Fibroblast of skin of right biceps (primary cell): ENCODE results near the gene SDCCAG8.
A peak's percentile ranks its signal among the peaks of the same experiment; 100 is the strongest.
"Not testable (repeated sequence)": the region's sequence is repeated elsewhere in the genome, so short reads cannot be mapped to it uniquely, and the experiment has no call there.

Experiments used
- DNase-seq: peaks from one replicate; pipeline ENCODE4 v3.0.0-alpha.2; 2013

SDCCAG8 gene

DNA sequence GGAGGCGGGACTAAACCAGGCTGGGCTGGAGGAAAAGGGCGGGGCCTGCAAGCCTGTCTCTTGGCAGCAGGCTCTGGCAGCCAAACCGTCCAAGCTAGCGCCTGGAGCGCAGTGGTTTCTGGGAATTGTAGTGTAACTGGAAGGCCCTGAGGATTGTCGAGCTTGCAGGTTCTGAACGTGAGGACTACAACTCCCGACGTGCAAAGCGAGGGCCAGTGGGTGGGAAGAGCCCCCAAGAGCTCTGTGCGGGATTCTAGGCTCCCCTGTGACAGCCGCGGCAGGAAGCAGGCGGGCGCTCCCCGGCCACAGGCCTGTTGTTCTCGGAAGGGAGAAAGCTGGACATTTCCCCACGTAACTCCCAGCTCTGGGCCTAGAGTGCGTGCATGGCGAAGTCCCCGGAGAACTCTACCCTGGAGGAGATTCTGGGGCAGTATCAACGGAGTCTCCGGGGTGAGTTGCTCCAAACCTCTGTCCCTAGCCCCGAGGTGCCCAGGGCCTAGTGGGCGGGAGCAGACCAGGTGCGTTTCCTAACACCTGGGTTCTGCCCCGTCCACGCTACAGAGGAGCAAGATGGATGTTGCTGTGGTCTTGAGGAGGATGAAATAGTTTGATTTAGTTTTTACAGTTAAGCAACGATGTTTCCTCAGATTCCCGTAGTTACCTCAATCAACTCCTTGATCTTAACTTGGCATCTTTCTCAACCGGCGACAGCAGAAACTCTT, at the start of gene SDCCAG8:
Gene SDCCAG8, plus strand, starts transcription at position 251 of the 722 bp plus-strand sequence. Its CDS starts 133 bp downstream, at position 384.
- DNase-seq = peak; percentile 100

DNA sequence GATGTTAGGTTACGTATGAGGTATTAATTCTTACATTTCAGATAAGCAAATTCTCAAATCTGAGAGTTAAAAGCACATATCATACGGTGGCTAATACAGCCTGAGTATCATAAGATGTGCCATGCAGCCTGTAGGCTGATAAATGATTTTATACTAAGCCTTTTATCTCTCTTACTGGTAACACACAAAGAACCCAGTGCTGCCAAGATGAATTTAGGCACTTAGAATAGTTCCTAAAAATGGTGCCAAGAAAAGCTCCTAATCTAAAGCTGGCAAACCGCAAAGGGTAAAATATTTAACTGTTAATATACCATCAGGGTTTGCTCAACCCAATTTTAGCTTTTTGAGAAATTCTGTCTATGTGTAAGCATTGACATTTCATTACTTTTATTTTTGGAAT, 43.9 kb upstream of the SDCCAG8 start:
- not testable (repeated sequence) for DNase-seq

DNA sequence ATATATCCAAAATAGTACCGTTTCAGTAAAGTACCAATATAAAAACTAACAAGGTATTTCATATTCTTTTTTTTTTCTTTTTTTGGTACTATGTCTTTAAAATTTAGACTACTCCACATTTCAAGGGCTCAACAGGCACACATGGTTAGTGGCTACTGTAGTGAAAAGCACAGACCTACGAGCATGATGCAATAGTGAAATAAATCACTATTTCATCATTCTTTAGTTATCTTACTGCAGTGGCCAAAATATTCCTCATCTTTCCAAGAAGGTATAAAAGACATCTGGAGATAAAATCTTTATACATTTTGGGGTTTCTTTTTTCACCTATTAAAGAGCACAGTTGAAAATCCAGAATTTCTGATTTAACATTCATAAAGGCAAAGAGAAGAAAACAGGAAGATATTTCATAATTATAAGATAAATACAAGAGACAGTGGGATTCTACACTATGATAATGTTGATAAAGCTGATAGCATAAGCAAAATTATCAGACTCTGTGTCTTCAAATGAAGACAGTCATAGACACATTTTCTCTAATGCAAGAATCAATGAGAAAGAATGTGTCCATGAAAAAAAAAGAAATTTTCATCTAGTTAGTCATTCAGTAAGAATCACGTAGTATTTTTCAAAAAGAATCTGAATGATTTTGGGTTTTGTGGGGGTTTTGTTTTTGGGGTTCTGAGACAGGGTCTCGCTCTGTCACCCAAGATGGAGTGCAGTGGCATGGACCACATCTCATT, 42.6 kb upstream of the SDCCAG8 start:
- DNase-seq = peak; percentile 74

DNA sequence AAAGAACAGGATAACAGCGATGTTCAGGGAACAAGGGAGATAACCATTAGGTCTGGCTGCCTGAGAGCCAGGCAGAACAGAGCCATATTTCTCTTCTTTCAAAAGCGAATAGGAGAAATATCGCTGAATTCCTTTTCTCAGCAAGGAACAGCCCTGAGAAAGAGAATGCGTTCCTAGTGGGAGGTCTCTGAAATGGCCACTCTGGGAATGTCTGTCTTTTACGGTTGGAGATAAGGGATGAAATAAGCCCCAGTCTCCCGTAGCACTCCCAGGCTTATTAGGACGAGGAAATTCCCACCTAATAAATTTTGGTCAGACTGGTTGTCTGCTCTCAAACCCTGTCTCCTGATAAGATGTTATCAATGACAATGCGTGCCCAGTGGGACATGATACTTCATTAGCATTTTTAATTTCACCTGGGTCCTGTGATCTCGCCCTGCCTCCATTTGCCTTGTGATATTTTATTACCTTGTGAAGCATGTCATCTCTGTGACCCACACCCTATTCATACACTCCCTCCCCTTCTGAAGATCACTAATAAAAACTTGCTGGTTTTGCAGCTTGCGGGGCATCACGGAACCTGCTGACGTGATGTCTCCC, 40.5 kb upstream of the SDCCAG8 start:
- DNase-seq = not testable (repeated sequence)

DNA sequence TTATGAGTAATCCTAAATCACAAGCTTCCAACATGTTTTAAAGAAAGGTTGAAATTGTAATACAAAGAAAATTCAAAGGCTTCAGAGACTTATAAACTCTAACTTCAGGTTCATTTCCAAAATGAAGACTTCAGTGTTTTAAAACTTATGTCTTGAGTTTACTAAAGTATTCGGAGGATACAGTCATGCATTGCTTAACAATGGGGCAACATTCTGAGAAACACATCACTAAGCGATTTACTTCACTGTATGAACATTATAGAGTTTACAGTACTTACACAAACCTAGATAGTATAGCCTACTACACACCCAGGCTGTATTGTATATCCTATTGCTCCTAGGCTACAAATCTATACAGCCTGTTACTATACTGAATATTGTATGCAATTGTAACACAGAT, 39.1 kb upstream of the SDCCAG8 start:
- DNase-seq = no peak

DNA sequence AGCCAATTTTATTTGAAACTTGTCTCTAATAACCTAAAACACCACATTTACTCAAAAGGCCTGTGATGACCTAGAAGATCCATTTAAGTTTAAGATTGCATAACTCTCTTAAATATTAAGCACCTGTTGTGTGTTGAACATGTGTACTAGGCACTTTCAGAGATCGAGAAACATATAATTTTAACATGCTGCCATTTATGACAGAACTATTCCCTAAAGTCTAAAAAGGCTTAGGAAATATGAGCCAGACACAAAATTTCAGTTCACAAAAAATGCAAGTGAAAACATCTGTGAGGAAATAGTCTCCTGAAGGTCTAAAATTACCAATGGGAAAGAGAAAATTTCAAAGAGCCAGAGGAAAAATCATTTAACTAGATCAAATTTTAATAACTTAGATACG, 38.5 kb upstream of the SDCCAG8 start:
- no peak for DNase-seq

DNA sequence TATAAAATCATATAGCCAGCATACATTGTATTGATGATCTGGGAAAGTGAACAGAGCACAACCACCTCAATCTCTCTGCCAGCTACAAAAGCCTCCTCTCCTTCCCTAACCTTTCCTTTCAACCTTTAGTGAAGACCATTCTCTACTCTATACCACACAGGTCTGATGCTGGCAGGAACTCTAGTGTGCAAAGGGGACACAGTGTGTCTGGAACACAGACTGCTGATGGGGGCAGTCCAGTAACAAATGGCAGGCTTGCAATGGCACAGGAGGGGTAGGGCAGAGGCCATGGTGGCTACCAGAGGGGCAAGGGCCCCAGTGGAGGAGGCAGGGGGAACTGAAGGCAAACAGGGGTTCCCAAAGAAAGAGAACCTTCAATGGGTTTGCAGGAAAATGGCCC, 37.8 kb upstream of the SDCCAG8 start:
- no peak for DNase-seq

DNA sequence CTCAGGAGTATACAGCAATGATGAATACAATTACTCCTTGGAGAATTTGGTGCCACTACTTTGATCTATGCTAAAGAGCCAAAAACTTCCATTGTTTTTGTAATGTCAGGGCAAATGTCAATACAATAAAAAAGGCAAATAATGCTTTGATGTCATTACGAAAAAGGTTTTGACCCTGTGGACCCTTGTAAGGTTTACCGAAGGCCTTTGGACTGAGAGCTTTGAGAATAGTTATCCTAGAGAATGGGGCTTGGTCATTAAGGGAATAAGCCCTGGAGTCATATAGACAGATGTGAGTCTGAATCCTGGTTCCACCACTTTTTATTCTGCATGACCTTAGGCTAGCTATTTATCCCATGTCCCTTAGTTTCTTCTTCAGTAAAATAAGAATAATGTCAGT, 28.2 kb upstream of the SDCCAG8 start:
- DNase-seq = no peak

DNA sequence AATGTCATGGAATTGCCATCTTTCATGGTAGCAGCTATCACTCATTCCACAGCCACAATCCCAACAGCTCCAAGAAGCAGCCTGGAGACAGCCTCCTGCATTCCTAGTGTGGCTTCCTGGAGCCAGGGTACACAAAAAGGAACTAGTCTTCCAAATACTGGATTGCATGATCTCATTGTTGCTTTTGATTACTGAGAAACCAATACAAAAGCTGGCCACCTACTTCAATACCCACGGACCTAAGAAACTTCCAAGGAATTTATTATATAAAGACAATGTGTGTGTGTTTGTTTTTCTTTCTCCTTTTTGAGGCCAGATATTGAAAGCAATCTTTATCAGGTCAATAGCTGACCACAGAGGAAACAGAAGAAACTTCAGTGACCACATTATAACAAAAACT, 26.3 kb upstream of the SDCCAG8 start:
- DNase-seq = no peak

DNA sequence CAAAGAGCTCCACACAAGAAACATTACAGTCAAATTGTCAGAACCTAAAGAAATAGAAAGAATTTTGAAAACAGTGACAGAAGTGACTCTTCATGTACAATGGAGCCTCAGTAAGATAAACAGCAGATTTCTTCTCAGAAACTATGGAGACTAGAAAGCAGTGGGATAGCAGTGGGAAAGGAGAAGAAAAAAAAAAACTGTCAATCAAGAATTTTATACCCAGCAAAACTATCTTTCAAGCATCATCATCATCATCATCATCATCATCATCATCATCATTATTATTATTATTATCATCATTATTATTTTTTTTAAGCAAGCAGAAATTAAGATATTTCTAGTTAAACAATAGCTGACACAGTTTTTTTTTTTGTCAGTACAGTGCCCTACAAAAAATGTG, 24.9 kb upstream of the SDCCAG8 start:
- peak; percentile 30 for DNase-seq

DNA sequence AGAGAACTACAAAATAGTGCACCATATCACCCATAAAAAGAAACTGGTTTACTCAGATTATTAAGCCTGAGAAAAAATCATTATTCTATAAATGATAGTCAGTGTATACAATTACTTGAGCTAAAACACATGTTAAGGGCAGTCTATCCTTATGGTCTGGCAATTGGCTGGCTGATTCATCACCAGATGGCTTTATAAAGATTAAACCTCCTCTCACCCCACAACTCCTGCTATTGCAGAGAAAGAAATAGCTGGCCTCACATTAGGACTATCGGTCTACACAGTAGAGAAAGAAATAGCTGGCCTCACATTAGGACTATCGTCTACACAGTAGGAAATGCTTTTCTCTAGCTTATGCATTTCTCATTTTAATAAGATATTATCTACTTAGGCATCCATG, 21.9 kb upstream of the SDCCAG8 start:
- DNase-seq = peak; percentile 61

DNA sequence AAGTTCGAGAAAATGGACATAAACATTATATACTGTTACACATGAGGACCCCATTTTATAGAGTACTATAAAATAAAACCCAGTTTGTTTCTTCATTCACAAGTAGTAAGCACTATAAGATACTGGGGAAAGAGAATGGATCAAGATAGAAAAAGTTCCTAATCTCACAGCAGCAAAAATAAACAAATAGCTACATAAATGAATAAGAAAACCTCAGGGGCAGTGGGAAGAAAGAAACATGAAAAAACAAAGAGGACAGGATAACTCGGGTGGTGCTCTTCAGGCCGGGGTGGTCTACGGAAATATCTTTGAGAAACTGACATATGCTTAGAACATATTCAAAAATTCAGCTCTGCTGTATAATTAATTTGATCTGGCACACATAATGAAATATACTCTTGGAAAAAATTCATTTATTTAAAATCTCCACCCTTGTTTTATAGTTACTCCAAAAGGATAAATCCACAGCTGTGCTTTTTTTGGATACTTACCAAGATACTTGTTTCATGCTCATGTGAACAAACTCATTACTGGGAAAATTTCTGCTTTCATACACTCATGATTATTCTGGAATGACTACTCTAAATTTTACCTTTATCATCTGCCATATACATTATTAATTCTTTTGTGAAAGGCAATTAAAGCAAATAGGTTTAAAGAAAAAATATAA, 20.7 kb upstream of the SDCCAG8 start:
- peak; percentile 34 for DNase-seq

DNA sequence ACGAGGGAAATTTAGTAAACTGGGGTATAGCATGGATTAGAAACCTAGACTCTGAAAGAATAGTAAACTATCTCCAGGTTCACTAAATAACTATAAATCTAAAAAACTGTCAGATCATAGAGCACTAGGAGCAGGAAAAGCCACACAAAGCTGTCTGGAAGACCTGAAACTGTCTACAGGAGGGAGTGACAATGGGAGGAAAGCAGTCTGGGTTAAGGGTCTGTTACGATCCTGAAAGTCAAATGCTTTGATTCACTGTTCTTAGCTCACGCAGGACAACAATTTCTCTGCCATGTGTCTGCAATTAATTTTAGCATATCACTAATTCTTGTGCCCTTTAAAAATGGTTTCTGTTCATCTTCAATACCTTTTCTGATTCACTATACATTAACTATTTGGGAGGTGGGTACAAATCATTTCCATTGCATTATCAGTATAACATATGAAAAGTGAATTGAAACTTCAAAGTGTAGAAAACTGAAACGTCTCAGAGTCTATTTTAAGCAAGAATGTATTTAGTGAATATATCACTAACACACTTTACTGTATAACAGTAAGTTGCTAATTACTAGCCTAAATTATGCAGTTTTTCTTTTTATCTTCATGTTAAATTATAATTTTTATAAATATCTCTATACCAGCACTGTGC, 19.1 kb upstream of the SDCCAG8 start:
- no peak for DNase-seq

DNA sequence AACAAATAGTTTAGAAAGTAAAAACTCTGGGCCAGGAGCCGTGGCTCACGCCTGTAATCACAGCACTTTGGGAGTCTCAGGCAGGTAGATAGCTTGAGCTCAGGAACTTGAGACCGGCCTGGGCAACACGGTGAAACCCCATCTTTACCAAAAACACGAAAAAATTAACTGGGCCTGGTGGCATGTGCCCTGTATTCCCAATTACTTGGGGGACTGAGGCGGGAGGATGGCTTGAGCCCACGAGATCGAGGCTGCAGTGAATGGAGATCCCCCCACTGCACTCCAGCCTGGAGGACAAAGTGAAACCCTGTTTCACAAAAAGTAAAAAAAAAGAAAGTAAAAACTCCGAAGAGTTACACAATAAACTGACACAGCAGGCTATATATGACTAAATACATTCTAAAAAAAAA, 11.4 kb upstream of the SDCCAG8 start:
- no peak for DNase-seq

DNA sequence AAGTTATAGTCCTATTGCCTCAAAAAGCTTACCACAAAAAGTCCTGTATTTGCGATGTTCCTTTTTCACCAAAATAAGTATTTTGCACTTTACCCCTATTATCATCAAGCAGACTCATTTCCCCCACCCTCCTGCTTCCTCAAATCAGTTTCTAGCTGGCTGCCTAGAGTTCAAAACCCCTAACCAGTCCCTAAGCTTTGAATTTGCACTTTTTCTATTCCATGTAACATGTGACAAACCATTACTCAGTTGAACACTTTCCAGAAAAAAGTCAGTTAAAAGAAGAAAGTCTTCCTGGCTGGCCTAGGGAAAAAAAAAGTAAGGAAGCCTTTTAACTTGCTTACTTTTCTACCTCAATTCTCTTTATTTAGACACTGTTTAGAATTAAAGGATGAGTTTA, 8.9 kb upstream of the SDCCAG8 start:
- peak; percentile 38 for DNase-seq

DNA sequence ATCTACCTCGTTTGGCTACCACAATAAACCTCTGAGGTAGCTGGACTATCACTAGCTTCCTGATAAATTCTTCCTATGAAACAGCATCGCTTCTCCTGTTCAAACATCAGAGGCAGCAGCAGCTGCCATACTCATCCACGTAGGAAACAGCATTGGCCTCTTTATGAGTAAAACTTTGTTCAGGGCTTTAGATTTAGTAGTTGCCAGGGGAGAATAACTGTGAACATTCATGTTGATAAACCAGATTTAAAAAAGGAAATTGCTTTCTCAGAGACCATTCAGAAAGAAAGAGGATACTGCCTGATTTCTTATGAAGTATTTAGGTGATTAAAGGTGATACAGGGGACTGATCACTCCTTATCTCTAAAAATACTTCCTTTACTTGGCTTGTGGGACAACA, 7.9 kb upstream of the SDCCAG8 start:
- DNase-seq = no peak

DNA sequence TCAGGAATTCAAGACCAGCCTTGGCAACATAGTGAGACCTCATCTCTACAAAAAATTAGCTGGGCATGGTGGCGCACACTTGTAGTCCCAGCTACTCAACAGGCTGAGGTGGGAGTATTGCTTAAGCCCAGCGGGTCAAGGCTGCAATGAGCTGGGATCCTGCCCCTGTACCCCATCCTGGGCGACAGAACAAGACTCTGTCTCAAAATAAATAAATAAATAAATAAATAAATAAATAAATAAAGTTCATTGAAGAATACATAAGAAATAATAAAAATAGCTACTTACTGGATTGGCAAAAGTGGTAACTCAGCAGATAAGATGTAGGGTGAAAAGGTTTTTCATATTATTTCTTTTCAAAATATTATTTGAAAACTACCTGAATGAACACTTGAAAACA, 6.6 kb upstream of the SDCCAG8 start:
- no peak for DNase-seq

DNA sequence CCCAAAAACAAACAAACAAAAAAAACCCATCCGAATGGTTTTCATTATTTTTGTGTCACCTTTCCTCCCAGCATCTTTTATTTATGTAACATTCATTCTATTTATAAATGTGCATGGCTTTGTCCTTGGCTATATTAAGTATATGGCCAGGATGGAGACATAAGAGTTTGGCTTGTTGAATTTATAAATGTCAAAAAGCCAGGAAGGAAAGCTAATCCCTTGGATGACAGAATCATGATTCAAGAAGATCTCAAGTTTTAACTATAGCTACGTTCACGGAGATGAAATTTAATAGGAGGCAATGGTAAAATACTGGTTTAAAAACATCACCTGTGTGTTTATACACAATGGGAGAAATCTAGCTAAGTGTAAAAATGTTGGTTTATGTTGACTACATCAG, 5.7 kb upstream of the SDCCAG8 start:
- no peak for DNase-seq

DNA sequence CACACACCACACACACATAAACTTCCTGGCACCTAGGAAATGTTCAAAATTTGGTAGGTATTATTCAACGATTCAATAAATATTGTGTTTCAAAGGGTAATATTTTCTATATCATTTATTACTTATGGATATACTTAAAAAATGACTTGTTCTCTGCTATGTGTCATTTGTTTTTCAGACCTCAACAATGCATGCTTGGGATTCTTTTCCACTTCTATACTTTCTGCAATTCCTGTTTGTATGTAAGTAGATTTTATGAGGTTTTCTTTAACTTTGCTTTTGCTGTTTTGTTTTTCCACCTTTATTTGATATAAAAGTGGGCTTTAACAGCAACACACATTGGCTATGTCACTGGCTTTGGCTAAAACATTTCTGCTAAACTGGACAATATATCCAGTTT, 4.3 kb upstream of the SDCCAG8 start:
- peak; percentile 44 for DNase-seq

DNA sequence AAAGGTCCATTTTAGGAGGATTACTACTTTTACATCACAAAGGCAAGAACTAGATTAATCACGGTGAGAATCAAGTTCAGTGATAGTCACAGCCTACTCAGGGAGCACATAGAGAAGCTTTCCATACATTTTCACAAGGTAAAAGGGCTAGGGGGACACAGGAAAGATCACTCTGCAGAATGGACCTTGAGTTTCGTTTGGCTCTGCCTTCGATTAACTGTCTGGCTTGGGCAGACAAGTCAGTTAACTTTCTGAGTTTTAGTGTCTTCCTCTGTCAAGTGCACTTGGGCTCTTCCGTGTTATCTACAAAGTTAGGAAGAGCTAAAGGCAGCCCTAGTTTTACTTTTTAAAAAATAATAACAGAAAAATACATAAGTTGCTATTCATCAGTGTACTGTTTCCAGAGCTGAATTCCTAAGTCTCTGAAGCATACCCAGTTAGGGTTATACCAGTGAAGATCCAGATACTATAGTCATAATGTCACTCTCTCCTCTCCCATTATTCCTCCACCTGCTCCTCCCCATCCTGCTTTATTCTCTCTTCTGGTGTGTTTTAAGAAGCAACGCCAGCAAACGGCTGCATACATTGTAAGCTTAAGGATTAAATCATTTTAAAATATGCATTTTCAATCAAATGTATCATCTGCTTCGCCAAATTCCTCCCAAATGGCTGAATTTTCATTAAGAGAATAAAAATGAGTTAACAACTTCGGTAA, 2.5 kb upstream of the SDCCAG8 start:
- peak; percentile 31 for DNase-seq

DNA sequence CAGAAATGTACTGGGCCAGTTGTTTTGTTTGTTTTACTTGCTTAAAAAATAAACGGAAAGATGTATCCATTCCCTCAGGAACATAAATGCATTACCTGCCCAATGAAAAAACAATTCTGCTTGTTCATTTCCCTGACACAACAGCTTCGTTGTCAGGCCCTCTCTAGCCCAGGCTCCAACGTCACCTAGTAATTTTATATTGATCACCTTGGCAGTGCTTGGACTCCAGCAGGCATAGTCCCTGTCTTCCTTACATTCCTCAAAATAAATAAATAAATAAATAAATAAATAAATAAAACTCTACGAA, 2.0 kb upstream of the SDCCAG8 start:
- no peak for DNase-seq

DNA sequence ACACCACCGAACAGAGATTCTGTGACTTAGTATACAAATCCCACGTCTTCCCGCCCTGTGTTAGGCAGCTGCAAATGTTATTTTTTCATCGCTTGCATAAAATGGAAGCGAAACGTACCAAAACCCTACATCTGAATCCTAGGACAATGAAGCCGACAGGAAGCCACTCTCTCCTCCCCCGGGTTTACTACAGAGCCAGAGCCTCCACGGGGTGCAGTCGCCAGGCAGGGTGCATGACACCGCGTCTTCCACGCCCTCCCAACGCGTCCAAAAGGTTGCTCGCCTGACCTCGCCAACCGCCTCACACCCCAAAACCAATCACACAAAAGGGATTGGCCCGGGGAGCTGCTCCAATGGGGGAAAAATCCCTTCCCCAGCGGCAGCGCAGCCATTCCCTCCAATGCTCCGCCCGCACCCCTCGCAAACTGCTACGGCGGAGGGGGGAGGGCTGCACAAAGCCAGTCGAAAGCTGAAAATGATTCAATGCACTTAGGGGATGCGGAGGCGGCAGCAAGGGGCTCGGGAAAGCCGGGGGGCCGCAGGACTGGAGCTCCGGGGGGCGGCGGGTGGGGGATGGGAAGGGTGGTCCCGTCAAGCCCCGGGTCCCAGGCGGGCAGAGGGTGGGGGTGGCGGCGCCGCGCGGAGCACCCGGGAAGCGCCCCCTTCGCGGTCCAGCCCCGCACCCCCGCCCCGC, 1.5 kb upstream of the SDCCAG8 start:
- DNase-seq = peak; percentile 72
